Measurements from ENCODE around the gene PIK3CB. TPM values are rescaled to one million over a fixed set of nuclear protein-coding genes. Genes with fewer than 3 reads are reported as not detected.
A peak's percentile ranks its signal among the peaks of the same experiment; 100 is the strongest.

Gene PIK3CB
- total and polyA plus RNA-seq, 10 of the 15 experiments (the other 5 are each of a cell fraction or from before 2014, with no cell fraction given), result 5.0 to 18.4 (median 10.4) TPM

DNA sequence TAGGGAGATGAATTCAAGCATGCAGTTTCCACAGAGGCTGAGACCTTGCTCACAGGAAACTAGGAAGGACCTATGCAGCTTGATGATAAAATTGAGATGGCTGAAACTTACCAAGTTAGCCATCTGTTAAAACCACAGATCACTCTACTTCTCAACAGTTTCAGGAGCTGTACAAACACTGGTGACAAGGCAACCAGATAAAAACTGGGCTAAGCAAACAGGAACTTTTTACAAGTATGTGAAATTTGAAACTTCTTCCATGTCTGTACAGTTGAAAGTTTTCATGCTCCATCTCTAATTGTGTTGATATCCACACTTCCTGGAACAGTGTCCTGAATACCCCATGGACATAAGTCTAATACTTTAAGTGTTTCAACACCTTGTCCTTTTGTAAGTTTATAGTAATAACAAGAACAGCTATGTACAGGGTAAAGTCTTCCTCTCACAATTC is 147.9 kb downstream of the PIK3CB start (continued):
- TF ChIP-seq BCLAF1 (IDR thresholded peaks at IDR 0.05) (no peak), YBX1 (IDR thresholded peaks at IDR 0.05) (no peak), MTA3 (IDR thresholded peaks at IDR 0.05; ENCODE audit: borderline replicate concordance, low read length) (0 out of 2 replicates have a peak, but pooled peaks have one; percentile 51), BCL3 (IDR thresholded peaks at IDR 0.05; ENCODE audit: borderline replicate concordance, insufficient read depth, low read depth, low read length, poor library complexity, severe bottlenecking) (no peak), ZNF274 (IDR thresholded peaks at IDR 0.05; ENCODE audit: insufficient read depth, insufficient read length) (no peak), ESRRA (IDR thresholded peaks at IDR 0.05; ENCODE audit: low read length) (no peak), TCF12 (IDR thresholded peaks at IDR 0.05; ENCODE audit: low read depth, low read length) (no peak), POLR2AphosphoS5 (IDR thresholded peaks at IDR 0.05; ENCODE audit: low read length) (no peak), STAT3 (IDR thresholded peaks at IDR 0.05; ENCODE audit: low read depth, low read length) (no peak), IRF5 (IDR thresholded peaks at IDR 0.05; ENCODE audit: borderline replicate concordance) (no peak), ZNF24 (IDR thresholded peaks at IDR 0.05) (no peak), EP300 (IDR thresholded peaks at IDR 0.05; ENCODE audit: borderline replicate concordance in 1 of 2, control insufficient read depth in 1 of 2, low read depth in 2 of 2, low read length in 2 of 2) (peak; percentile 56 to 76; a peak in 1 of 4 replicates), RB1 (IDR thresholded peaks at IDR 0.05; ENCODE audit: borderline replicate concordance) (no peak), SRF (IDR thresholded peaks at IDR 0.05; ENCODE audit: low read depth in 2 of 2, low read length in 2 of 2) (no peak), ZNF622 (IDR thresholded peaks at IDR 0.05) (no peak), SMARCA5 (IDR thresholded peaks at IDR 0.05) (no peak), TARDBP (IDR thresholded peaks at IDR 0.05; ENCODE audit: borderline replicate concordance) (no peak), CBFB (IDR thresholded peaks at IDR 0.05; ENCODE audit: low read depth) (peak; percentile 50; the same call in 1 of the 2 replicates), IKZF2 (IDR thresholded peaks at IDR 0.05) (peak; percentile 76 to 83), RFX5 (IDR thresholded peaks at IDR 0.05; ENCODE audit: low read depth, low read length) (no peak), BMI1 (IDR thresholded peaks at IDR 0.05; ENCODE audit: borderline replicate concordance) (no peak), SREBF2 (IDR thresholded peaks at IDR 0.05; ENCODE audit: low read length) (no peak), ZSCAN29 (IDR thresholded peaks at IDR 0.05) (no peak), HDGF (IDR thresholded peaks at IDR 0.05) (no peak), TAF1 (IDR thresholded peaks at IDR 0.05; ENCODE audit: borderline replicate concordance, low read depth, low read length) (no peak), HDAC6 (IDR thresholded peaks at IDR 0.05; ENCODE audit: unreplicated experiment) (no peak)
- TF ChIP-seq, protein P1, sequence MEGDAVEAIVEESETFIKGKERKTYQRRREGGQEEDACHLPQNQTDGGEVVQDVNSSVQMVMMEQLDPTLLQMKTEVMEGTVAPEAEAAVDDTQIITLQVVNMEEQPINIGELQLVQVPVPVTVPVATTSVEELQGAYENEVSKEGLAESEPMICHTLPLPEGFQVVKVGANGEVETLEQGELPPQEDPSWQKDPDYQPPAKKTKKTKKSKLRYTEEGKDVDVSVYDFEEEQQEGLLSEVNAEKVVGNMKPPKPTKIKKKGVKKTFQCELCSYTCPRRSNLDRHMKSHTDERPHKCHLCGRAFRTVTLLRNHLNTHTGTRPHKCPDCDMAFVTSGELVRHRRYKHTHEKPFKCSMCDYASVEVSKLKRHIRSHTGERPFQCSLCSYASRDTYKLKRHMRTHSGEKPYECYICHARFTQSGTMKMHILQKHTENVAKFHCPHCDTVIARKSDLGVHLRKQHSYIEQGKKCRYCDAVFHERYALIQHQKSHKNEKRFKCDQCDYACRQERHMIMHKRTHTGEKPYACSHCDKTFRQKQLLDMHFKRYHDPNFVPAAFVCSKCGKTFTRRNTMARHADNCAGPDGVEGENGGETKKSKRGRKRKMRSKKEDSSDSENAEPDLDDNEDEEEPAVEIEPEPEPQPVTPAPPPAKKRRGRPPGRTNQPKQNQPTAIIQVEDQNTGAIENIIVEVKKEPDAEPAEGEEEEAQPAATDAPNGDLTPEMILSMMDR (IDR thresholded peaks at IDR 0.05 in 2 of 3, conservative IDR thresholded peaks at IDR 0.05 in 1 of 3; ENCODE audit: control insufficient read depth in 2 of 3, extremely low read depth in 1 of 3, insufficient read depth in 1 of 3, low read depth in 3 of 3, low read length in 3 of 3), result no peak
